A549 (cell line): ENCODE measurements around the gene TMEM253. TPM values are rescaled to one million over a fixed set of nuclear protein-coding genes. Genes with fewer than 3 reads are reported as not detected.

Source experiments
- ATAC-seq, 2 experiments: fragments of 200-7000 bp in 1 of 2; fragments of >200 bp in 1 of 2; cut with Nextera tagmentation in 1 of 2; cut with Tn5 transposase in 1 of 2; 3 replicates each; pipeline versions ENCODE4 v1.8.0 to v1.9.1; 2018 to 2020; ENCODE audit warnings: mild to moderate bottlenecking in 1 of 2, moderate library complexity in 1 of 2
- CTCF ChIA-PET: fragments of 300-600 bp; sonication (Branson Sonifier 250); formaldehyde crosslinking; extraction: SDS; loops from one replicate; lab custom pipeline; 2021; ENCODE audit warnings: antibody characterized with exemption, inconsistent platforms; lab: Yijun Ruan, JAX
- POLR2A ChIA-PET: fragments of 350-600 bp; formaldehyde crosslinking; extraction: SDS; loops from one replicate; lab custom pipeline; 2021; ENCODE audit warnings: antibody characterized with exemption, inconsistent platforms; lab: Yijun Ruan, JAX
- DNase-seq, 2 experiments: peaks; one replicate each; pipeline versions ENCODE4 v3.0.0 to v3.0.0-alpha.2; 2011 to 2016; ENCODE audit warnings: low read depth in 1 of 2, low spot score in 1 of 2
- FAIRE-seq: peaks from 2 replicates; lab custom pipeline; 2011; peaks lifted over from hg19 to GRCh38; lab: Jason Lieb, UNC
- H3K27ac ChIP-seq, 2 experiments: fragments of >200 bp; sonication (Bioruptor Twin); formaldehyde crosslinking; 3 replicates each; pipeline ENCODE4 v1.5.1; 2016 to 2017
- H3K4me1 ChIP-seq: fragments of >200 bp; sonication (Bioruptor Twin); formaldehyde crosslinking; 3 replicates; pipeline ENCODE4 v1.6.1; 2016
- H3K4me2 ChIP-seq: fragments of >200 bp; sonication (Bioruptor Twin); formaldehyde crosslinking; 3 replicates; pipeline ENCODE4 v1.6.1; 2016
- H3K4me3 ChIP-seq: fragments of >200 bp; sonication (Bioruptor Twin); formaldehyde crosslinking; 3 replicates; pipeline ENCODE4 v1.5.1; 2016
- H3K9me3 ChIP-seq: fragments of >200 bp; sonication (Bioruptor Twin); formaldehyde crosslinking; 3 replicates; pipeline ENCODE4 v1.6.1; 2016
- CBX2 ChIP-seq: fragments of 200-600 bp; sonication (generic); IDR thresholded peaks from 2 replicates; pipeline ENCODE4 v1.6.1; 2016; ENCODE audit warnings: low read depth, mild to moderate bottlenecking, borderline replicate concordance
- CEBPB ChIP-seq, 2 experiments: fragments of >200 bp in 1 of 2; sonication (Bioruptor Twin) in 1 of 2; formaldehyde crosslinking in 1 of 2; IDR thresholded peaks; 2 replicates each; pipeline ENCODE4 v1.6.1; 2012 to 2016
- CHD2 ChIP-seq: fragments of 150-350 bp; IDR thresholded peaks from 2 replicates; pipeline ENCODE4 v1.6.1; 2014; ENCODE audit warnings: low read length; ENCODE audit not compliant: partially characterized antibody
- EHF ChIP-seq: fragments of 250-450 bp; sonication (Bioruptor Pico); IDR thresholded peaks from 2 replicates; pipeline ENCODE4 v1.5.0; 2020; ENCODE audit warnings: mild to moderate bottlenecking
- EHMT2 ChIP-seq: fragments of 200-600 bp; sonication (generic); IDR thresholded peaks from 2 replicates; pipeline ENCODE4 v1.6.1; 2016; ENCODE audit warnings: antibody characterized with exemption, low read depth, mild to moderate bottlenecking, moderate library complexity
- EP300 ChIP-seq, 2 experiments: fragments of >200 bp; sonication (Bioruptor Twin); formaldehyde crosslinking; IDR thresholded peaks; 2 replicates in 1 of 2; 3 replicates in 1 of 2; pipeline ENCODE4 v1.6.1; 2016 to 2017
- FOSB ChIP-seq: fragments of 250-450 bp; sonication (Bioruptor Pico); IDR thresholded peaks from 2 replicates; pipeline ENCODE4 v1.5.0; 2020; ENCODE audit warnings: mild to moderate bottlenecking, moderate library complexity
- FOXS1 ChIP-seq: fragments of 250-450 bp; sonication (Bioruptor Pico); IDR thresholded peaks from 2 replicates; pipeline ENCODE4 v1.5.0; 2020; ENCODE audit warnings: mild to moderate bottlenecking, moderate library complexity
- HEYL ChIP-seq: fragments of 250-450 bp; sonication (Bioruptor Pico); IDR thresholded peaks from 2 replicates; pipeline ENCODE4 v1.8.0; 2021; ENCODE audit warnings: mild to moderate bottlenecking, moderate library complexity
- HOXB13 ChIP-seq: fragments of 250-450 bp; sonication (Bioruptor Pico); IDR thresholded peaks from 2 replicates; pipeline ENCODE4 v1.5.0; 2020; ENCODE audit warnings: low read depth, mild to moderate bottlenecking, moderate library complexity
- JUNB ChIP-seq: fragments of >200 bp; sonication (Bioruptor Twin); formaldehyde crosslinking; IDR thresholded peaks from 2 replicates; pipeline ENCODE4 v1.6.1; 2016
- KDM1A ChIP-seq: fragments of 200-600 bp; sonication (generic); IDR thresholded peaks from 2 replicates; pipeline ENCODE4 v1.6.1; 2016; ENCODE audit warnings: low read depth, mild to moderate bottlenecking
- MAFK ChIP-seq: fragments of 450-650 bp; IDR thresholded peaks from 2 replicates; pipeline ENCODE4 v1.6.1; 2014; ENCODE audit not compliant: partially characterized antibody
- MAZ ChIP-seq: fragments of 150-350 bp; IDR thresholded peaks from 2 replicates; pipeline ENCODE4 v1.6.1; 2014; ENCODE audit warnings: antibody characterized with exemption, low read depth, low read length, borderline replicate concordance
- NPAS2 ChIP-seq: fragments of 250-450 bp; sonication (Bioruptor Pico); IDR thresholded peaks from 2 replicates; pipeline ENCODE4 v1.8.0; 2022; ENCODE audit warnings: mild to moderate bottlenecking, moderate library complexity, borderline replicate concordance
- NR3C1 ChIP-seq: fragments of >200 bp; sonication (Bioruptor Twin); formaldehyde crosslinking; IDR thresholded peaks from 3 replicates; pipeline ENCODE4 v1.6.1; 2017
- RARB ChIP-seq: fragments of 250-450 bp; sonication (Bioruptor Pico); IDR thresholded peaks from 2 replicates; pipeline ENCODE4 v1.8.0; 2021; ENCODE audit warnings: mild to moderate bottlenecking, moderate library complexity
- ZFP36 ChIP-seq: fragments of 450-650 bp; IDR thresholded peaks from 2 replicates; pipeline ENCODE4 v1.6.1; 2014; ENCODE audit warnings: borderline replicate concordance; ENCODE audit not compliant: partially characterized antibody
- ZNF302 ChIP-seq: fragments of 250-450 bp; sonication (Bioruptor Pico); IDR thresholded peaks from 2 replicates; pipeline ENCODE4 v1.9.0; 2021; ENCODE audit warnings: inconsistent platforms, mild to moderate bottlenecking, moderate library complexity
- WGBS: methylation state at CpG from one replicate; pipeline ENCODE4 v1.1.6; 2017; ENCODE audit errors: missing lambda C conversion rate; 5-methylcytosine and 5-hydroxymethylcytosine counted together
- polyA plus RNA-seq, 4 experiments: library from polyadenylated mRNA; depleted of rRNA in 3 of 4; stranded (reverse); fragments of >200 nt; fragmentation: RNase III in 1 of 4; extraction: RNeasy Plus Mini Kit Qiagen cat#74134 plus additional on column Dnase treatment in 1 of 4; gene quantifications; 2 replicates in 3 of 4; 3 replicates in 1 of 4; pipeline ENCODE4 v1.2.3, GENCODE V29; 2011 to 2017
- TF ChIP-seq, protein P1 (sequence below): IDR thresholded peaks from 2 replicates; pipeline ENCODE4 v1.6.1; 2012; ENCODE audit warnings: low read depth, borderline replicate concordance
- TF ChIP-seq, protein P2 (sequence below): fragments of 450-650 bp; IDR thresholded peaks from 2 replicates; pipeline ENCODE4 v1.6.1; 2014; ENCODE audit warnings: antibody characterized with exemption
- TF ChIP-seq, protein P3 (sequence below): fragments of 200-600 bp; sonication (generic); IDR thresholded peaks from 2 replicates; pipeline ENCODE4 v1.6.1; 2016; ENCODE audit warnings: antibody characterized with exemption, mild to moderate bottlenecking, moderate library complexity
- TF ChIP-seq, protein P4 (sequence below): fragments of >200 bp; sonication (Bioruptor Twin); formaldehyde crosslinking; IDR thresholded peaks from 2 replicates; pipeline ENCODE4 v1.6.1; 2016

TMEM253 gene
- polyA plus RNA-seq, 2 of the 4 experiments (the other 2 are of a cell fraction), result 0.54 to 0.81 TPM

DNA sequence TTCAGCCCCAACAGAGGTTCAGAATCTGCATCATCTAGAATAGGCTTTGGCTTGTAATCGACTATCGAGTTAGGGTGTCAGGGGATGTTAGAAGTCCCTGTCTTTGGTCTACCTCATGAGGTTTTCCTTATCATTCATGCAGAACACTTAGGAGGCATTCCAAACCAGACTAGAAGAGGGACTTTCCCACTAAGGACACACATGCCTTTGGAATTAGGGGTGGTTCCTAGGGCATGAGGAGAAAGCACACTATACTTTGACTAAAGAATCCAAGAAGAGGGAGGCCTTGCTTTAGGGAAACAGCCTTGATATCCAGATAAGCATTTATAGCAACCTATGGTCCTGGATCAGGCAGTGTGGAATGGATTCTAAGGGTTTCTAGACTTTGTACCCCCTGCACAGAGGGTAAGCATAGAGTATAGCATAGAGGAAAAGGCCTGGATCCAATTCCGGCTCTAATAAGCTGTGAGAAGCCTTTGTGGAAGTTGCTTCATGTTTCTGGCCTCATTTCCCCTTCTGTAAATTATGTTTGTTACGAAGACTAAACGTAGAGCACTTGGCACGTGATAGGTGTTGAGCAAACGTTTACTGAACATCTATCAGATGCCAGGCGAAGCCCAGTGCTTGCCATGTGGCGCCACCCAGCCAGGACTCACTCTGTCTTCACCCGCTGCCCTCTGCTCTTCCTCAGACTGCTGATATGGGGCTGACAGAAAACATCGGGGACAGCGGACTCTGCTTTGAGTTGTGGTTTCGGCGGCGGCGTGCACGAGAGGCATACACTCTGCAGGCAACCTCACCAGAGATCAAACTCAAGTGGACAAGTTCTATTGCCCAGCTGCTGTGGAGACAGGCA lies 15.6 kb upstream of the TMEM253 start:
- CTCF ChIA-PET, result interaction anchor here (0.6 to 15.5 kb wide), 9 partner anchors 7 to 115 kb away, joined by 3 to 369 read pairs (median 30); partner anchors contain the start of genes ARHGEF40, TMEM253 and ZNF219
- Histone ChIP-seq H3K9me3 (no peaks in the 10 kb centered on the region), H3K27ac (no peak overlapping the region), H3K4me1 (peaks cover 20% of the 10 kb centered on the region; the same call in 1 of the 3 replicates), H3K4me2 (no peak overlapping the region), H3K4me3 (no peak overlapping the region)
- TF ChIP-seq MAFK (no peak), JUNB (no peak), FOSB (CRISPR knock-in tag) (no peak), NPAS2 (CRISPR knock-in tag) (no peak), HOXB13 (no peak), NR3C1 (no peak), CEBPB (IDR thresholded peaks at IDR 0.05) (no peak), MAZ (no peak), EP300 (IDR thresholded peaks at IDR 0.05) (no peak), RARB (CRISPR knock-in tag) (no peak), EHF (no peak), HEYL (CRISPR knock-in tag) (no peak), ZNF302 (CRISPR knock-in tag) (no peak), KDM1A (no peak), FOXS1 (CRISPR knock-in tag) (no peak), EHMT2 (no peak), ZFP36 (no peak)
- TF ChIP-seq, protein P1, sequence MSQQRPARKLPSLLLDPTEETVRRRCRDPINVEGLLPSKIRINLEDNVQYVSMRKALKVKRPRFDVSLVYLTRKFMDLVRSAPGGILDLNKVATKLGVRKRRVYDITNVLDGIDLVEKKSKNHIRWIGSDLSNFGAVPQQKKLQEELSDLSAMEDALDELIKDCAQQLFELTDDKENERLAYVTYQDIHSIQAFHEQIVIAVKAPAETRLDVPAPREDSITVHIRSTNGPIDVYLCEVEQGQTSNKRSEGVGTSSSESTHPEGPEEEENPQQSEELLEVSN, result no peak
- TF ChIP-seq, protein P2, sequence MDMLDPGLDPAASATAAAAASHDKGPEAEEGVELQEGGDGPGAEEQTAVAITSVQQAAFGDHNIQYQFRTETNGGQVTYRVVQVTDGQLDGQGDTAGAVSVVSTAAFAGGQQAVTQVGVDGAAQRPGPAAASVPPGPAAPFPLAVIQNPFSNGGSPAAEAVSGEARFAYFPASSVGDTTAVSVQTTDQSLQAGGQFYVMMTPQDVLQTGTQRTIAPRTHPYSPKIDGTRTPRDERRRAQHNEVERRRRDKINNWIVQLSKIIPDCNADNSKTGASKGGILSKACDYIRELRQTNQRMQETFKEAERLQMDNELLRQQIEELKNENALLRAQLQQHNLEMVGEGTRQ, result no peak
- no peak for FAIRE-seq
- POLR2A ChIA-PET, result no interaction called here
- peak in 1 of 2 experiments; percentile 8; a peak in 2 of 6 replicates for ATAC-seq
- no peak for DNase-seq
- 86% methylated on average over 17 of the region's 17 CpGs for WGBS

DNA sequence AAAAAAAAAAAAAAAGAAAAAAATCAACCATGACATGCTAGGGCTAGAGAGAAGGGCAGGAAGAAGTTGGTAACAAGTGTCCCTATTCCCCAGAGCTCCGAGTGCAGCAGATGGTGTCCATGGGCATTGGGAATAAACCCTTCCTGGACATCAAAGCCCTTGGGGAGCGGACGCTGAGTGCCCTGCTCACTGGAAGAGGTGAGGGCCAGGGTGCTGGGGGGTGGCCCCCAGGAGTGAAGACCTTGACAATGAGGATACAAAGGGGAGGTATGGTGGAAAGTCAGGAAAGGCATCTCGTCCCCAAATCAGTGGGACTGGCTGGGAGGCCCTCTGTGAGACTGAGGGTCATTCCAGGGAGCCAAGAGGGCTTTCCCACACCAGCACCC lies 14.0 kb upstream of the TMEM253 start:
- Histone ChIP-seq H3K4me1 (peaks cover 20% of the 10 kb centered on the region; the same call in 1 of the 3 replicates), H3K4me2 (no peak overlapping the region), H3K9me3 (no peaks in the 10 kb centered on the region), H3K27ac (no peak overlapping the region), H3K4me3 (no peak overlapping the region)
- POLR2A ChIA-PET, result interaction anchor here (1.4 to 3.8 kb wide), 2 partner anchors 16 to 18 kb away, joined by 6 to 11 read pairs; partner anchors contain the start of gene ARHGEF40
- DNase-seq (no peak), ATAC-seq (no peak), FAIRE-seq (no peak)
- CTCF ChIA-PET, result interaction anchor here (1.1 to 13.7 kb wide), 7 partner anchors 9 to 250 kb away, joined by 3 to 369 read pairs (median 5); partner anchors contain the start of genes ARHGEF40 and TMEM253
- TF ChIP-seq, protein P3, sequence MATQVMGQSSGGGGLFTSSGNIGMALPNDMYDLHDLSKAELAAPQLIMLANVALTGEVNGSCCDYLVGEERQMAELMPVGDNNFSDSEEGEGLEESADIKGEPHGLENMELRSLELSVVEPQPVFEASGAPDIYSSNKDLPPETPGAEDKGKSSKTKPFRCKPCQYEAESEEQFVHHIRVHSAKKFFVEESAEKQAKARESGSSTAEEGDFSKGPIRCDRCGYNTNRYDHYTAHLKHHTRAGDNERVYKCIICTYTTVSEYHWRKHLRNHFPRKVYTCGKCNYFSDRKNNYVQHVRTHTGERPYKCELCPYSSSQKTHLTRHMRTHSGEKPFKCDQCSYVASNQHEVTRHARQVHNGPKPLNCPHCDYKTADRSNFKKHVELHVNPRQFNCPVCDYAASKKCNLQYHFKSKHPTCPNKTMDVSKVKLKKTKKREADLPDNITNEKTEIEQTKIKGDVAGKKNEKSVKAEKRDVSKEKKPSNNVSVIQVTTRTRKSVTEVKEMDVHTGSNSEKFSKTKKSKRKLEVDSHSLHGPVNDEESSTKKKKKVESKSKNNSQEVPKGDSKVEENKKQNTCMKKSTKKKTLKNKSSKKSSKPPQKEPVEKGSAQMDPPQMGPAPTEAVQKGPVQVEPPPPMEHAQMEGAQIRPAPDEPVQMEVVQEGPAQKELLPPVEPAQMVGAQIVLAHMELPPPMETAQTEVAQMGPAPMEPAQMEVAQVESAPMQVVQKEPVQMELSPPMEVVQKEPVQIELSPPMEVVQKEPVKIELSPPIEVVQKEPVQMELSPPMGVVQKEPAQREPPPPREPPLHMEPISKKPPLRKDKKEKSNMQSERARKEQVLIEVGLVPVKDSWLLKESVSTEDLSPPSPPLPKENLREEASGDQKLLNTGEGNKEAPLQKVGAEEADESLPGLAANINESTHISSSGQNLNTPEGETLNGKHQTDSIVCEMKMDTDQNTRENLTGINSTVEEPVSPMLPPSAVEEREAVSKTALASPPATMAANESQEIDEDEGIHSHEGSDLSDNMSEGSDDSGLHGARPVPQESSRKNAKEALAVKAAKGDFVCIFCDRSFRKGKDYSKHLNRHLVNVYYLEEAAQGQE, result no peak
- TF ChIP-seq CHD2, result no peak
- no peak for TF ChIP-seq CBX2
- TF ChIP-seq, protein P4, sequence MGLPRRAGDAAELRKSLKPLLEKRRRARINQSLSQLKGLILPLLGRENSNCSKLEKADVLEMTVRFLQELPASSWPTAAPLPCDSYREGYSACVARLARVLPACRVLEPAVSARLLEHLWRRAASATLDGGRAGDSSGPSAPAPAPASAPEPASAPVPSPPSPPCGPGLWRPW, result no peak
- WGBS, result 90% methylated on average over 4 of the region's 4 CpGs
